Measurements from ENCODE around the gene ATXN2L. TPM values are rescaled to one million over a fixed set of nuclear protein-coding genes. Genes with fewer than 3 reads are reported as not detected.

Gene ATXN2L
- total and polyA plus RNA-seq, 4 donors, result 23.1 to 40.7 (median 32.8) TPM

GRCh38 chr16:28826141-28826540 is 3.3 kb downstream of the ATXN2L start (continued):
- TF ChIP-seq, protein P1, sequence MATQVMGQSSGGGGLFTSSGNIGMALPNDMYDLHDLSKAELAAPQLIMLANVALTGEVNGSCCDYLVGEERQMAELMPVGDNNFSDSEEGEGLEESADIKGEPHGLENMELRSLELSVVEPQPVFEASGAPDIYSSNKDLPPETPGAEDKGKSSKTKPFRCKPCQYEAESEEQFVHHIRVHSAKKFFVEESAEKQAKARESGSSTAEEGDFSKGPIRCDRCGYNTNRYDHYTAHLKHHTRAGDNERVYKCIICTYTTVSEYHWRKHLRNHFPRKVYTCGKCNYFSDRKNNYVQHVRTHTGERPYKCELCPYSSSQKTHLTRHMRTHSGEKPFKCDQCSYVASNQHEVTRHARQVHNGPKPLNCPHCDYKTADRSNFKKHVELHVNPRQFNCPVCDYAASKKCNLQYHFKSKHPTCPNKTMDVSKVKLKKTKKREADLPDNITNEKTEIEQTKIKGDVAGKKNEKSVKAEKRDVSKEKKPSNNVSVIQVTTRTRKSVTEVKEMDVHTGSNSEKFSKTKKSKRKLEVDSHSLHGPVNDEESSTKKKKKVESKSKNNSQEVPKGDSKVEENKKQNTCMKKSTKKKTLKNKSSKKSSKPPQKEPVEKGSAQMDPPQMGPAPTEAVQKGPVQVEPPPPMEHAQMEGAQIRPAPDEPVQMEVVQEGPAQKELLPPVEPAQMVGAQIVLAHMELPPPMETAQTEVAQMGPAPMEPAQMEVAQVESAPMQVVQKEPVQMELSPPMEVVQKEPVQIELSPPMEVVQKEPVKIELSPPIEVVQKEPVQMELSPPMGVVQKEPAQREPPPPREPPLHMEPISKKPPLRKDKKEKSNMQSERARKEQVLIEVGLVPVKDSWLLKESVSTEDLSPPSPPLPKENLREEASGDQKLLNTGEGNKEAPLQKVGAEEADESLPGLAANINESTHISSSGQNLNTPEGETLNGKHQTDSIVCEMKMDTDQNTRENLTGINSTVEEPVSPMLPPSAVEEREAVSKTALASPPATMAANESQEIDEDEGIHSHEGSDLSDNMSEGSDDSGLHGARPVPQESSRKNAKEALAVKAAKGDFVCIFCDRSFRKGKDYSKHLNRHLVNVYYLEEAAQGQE (IDR thresholded peaks at IDR 0.05), result no peak
- TF ChIP-seq JUND (IDR thresholded peaks at IDR 0.05) (no peak), RAD21 (IDR thresholded peaks at IDR 0.05) (no peak)

- TF ChIP-seq FOXA2 (IDR thresholded peaks at IDR 0.05) (no peak), YY1 (IDR thresholded peaks at IDR 0.05) (no peak), SP1 (IDR thresholded peaks at IDR 0.05) (no peak), ATF3 (IDR thresholded peaks at IDR 0.05) (no peak)
- Histone ChIP-seq H3K9ac (ENCODE audit: low read depth in 1 of 2, low read length in 2 of 2) (no peak overlapping the region), H3K9me3 (ENCODE audit: control insufficient read depth in 4 of 4, low read length in 3 of 4) (no peaks in the 10 kb centered on the region), H3K4me3 (ENCODE audit: low read depth in 1 of 3, low read length in 3 of 3) (no peak overlapping the region), H3K4me1 (ENCODE audit: control insufficient read depth in 4 of 4, insufficient read depth in 4 of 4, low read length in 3 of 4) (peaks cover 2 to 16% (median 11%) of the 10 kb centered on the region in 4 donors), H3K36me3 (ENCODE audit: control insufficient read depth in 4 of 4, insufficient read depth in 3 of 4, low read depth in 1 of 4, low read length in 3 of 4) (peaks cover 31 to 90% (median 75%) of the 10 kb centered on the region in 4 donors), H3K27ac (ENCODE audit: low read depth in 1 of 2, low read length in 2 of 2) (no peak overlapping the region), H3K27me3 (ENCODE audit: control insufficient read depth in 4 of 4, insufficient read depth in 4 of 4, low read length in 3 of 4) (no peaks in the 10 kb centered on the region)
- DNase-seq (ENCODE audit: low spot score), result no peak
- 96% methylated on average over 13 of the region's 13 CpGs for WGBS
Observed at GRCh38 chr16:28829747-28830146, 6.9 kb downstream of the ATXN2L start.

GRCh38 chr16:28830531-28830930 is 7.7 kb downstream of the ATXN2L start:
- Histone ChIP-seq H3K27me3 (ENCODE audit: control insufficient read depth in 4 of 4, insufficient read depth in 4 of 4, low read length in 3 of 4) (no peaks in the 10 kb centered on the region), H3K4me1 (ENCODE audit: control insufficient read depth in 4 of 4, insufficient read depth in 4 of 4, low read length in 3 of 4) (peaks cover 0 to 8% (median 3%) of the 10 kb centered on the region in 4 donors), H3K9ac (ENCODE audit: low read depth in 1 of 2, low read length in 2 of 2) (no peak overlapping the region), H3K27ac (ENCODE audit: low read depth in 1 of 2, low read length in 2 of 2) (no peak overlapping the region), H3K9me3 (ENCODE audit: control insufficient read depth in 4 of 4, low read length in 3 of 4) (no peaks in the 10 kb centered on the region), H3K36me3 (ENCODE audit: control insufficient read depth in 4 of 4, insufficient read depth in 3 of 4, low read depth in 1 of 4, low read length in 3 of 4) (peaks cover 39 to 95% (median 78%) of the 10 kb centered on the region in 4 donors), H3K4me3 (ENCODE audit: low read depth in 1 of 3, low read length in 3 of 3) (no peak overlapping the region)
- 92% methylated on average over 13 of the region's 13 CpGs for WGBS
- TF ChIP-seq MAX (IDR thresholded peaks at IDR 0.05) (no peak), ZBTB33 (IDR thresholded peaks at IDR 0.05) (no peak), RXRA (IDR thresholded peaks at IDR 0.05) (no peak), YY1 (IDR thresholded peaks at IDR 0.05) (no peak), ATF3 (IDR thresholded peaks at IDR 0.05) (no peak), HNF4G (IDR thresholded peaks at IDR 0.05) (no peak), NR2F2 (IDR thresholded peaks at IDR 0.05) (no peak), JUND (IDR thresholded peaks at IDR 0.05) (no peak), SP1 (IDR thresholded peaks at IDR 0.05) (no peak), HNF4A (conservative IDR thresholded peaks at IDR 0.05) (no peak), GABPA (IDR thresholded peaks at IDR 0.05 in 1 of 2, conservative IDR thresholded peaks at IDR 0.05 in 1 of 2) (no peak), FOXA2 (IDR thresholded peaks at IDR 0.05) (no peak), EGR1 (IDR thresholded peaks at IDR 0.05; ENCODE audit: low read depth in 2 of 2) (no peak), TAF1 (conservative IDR thresholded peaks at IDR 0.05) (no peak), RAD21 (IDR thresholded peaks at IDR 0.05) (no peak), FOXA1 (IDR thresholded peaks at IDR 0.05) (no peak)
- TF ChIP-seq, protein P2, sequence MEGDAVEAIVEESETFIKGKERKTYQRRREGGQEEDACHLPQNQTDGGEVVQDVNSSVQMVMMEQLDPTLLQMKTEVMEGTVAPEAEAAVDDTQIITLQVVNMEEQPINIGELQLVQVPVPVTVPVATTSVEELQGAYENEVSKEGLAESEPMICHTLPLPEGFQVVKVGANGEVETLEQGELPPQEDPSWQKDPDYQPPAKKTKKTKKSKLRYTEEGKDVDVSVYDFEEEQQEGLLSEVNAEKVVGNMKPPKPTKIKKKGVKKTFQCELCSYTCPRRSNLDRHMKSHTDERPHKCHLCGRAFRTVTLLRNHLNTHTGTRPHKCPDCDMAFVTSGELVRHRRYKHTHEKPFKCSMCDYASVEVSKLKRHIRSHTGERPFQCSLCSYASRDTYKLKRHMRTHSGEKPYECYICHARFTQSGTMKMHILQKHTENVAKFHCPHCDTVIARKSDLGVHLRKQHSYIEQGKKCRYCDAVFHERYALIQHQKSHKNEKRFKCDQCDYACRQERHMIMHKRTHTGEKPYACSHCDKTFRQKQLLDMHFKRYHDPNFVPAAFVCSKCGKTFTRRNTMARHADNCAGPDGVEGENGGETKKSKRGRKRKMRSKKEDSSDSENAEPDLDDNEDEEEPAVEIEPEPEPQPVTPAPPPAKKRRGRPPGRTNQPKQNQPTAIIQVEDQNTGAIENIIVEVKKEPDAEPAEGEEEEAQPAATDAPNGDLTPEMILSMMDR (IDR thresholded peaks at IDR 0.05; ENCODE audit: low read depth, low read length, missing input control), result no peak
- TF ChIP-seq, protein P1 (IDR thresholded peaks at IDR 0.05), result no peak
- DNase-seq (ENCODE audit: low spot score), result no peak

All from liver (tissue), 9 donors.